Measurements from ENCODE around the gene MYH3. TPM values are rescaled to one million over a fixed set of nuclear protein-coding genes. Genes with fewer than 3 reads are reported as not detected.

Gene MYH3
- total RNA-seq, 4 donors from 2014 or later, result 3.3 to 5.4 (median 3.5) TPM

- intact Hi-C loops (cut with DNase I), result no loop called here
- TF ChIP-seq POLR2A (IDR thresholded peaks at IDR 0.05), result no peak
- no peak for TF ChIP-seq CTCF (IDR thresholded peaks at IDR 0.05)
- H3K4me1 ChIP-seq, result no peaks in the 10 kb centered on the region
- WGBS, 2 donors, result 77 to 86% methylated on average over 9 of the region's 9 CpGs
- no peaks in the 10 kb centered on the region for H3K36me3 ChIP-seq
- no peaks in the 10 kb centered on the region for H3K27me3 ChIP-seq
- H3K4me3 ChIP-seq (replicated peaks in 1 of 3), result no peak overlapping the region
- no peaks in the 10 kb centered on the region for H3K9me3 ChIP-seq
- H3K27ac ChIP-seq, result no peak overlapping the region
- DNase-seq, result no peak
Measured at GRCh38 chr17:10651927-10652326, 5.2 kb downstream of the MYH3 start.

- TF ChIP-seq CTCF (IDR thresholded peaks at IDR 0.05) (no peak), POLR2A (IDR thresholded peaks at IDR 0.05) (no peak)
- WGBS, 2 donors, result 86 to 93% methylated on average over 5 of the region's 5 CpGs
- H3K27me3 ChIP-seq, result no peaks in the 10 kb centered on the region
- H3K4me3 ChIP-seq (replicated peaks in 1 of 3), result no peak overlapping the region
- intact Hi-C loops (cut with DNase I), result loop anchor here (5.0 kb wide), 1 partner anchor 198 kb away; no protein-coding TSS in a partner anchor
- H3K4me1 ChIP-seq, result no peaks in the 10 kb centered on the region
- H3K27ac ChIP-seq, result no peak overlapping the region
- no peaks in the 10 kb centered on the region for H3K36me3 ChIP-seq
- DNase-seq, result no peak
- no peaks in the 10 kb centered on the region for H3K9me3 ChIP-seq
Measured at GRCh38 chr17:10649602-10650001, 7.5 kb downstream of the MYH3 start.

- H3K36me3 ChIP-seq, result no peaks in the 10 kb centered on the region
- no peaks in the 10 kb centered on the region for H3K9me3 ChIP-seq
- no peak for DNase-seq
- no peak overlapping the region for H3K4me3 ChIP-seq (replicated peaks in 1 of 3)
- TF ChIP-seq POLR2A (IDR thresholded peaks at IDR 0.05), result no peak
- 81 to 85% methylated on average over 3 of the region's 3 CpGs for WGBS, 2 donors
- H3K4me1 ChIP-seq, result no peaks in the 10 kb centered on the region
- H3K27ac ChIP-seq, result no peak overlapping the region
- intact Hi-C loops (cut with DNase I), result loop anchor here (5.0 kb wide), 1 partner anchor 198 kb away; no protein-coding TSS in a partner anchor
- no peaks in the 10 kb centered on the region for H3K27me3 ChIP-seq
Measured at GRCh38 chr17:10648956-10649355, 8.2 kb downstream of the MYH3 start.

- Histone ChIP-seq H3K27ac (no peak overlapping the region), H3K4me3 (replicated peaks in 1 of 3) (no peak overlapping the region), H3K4me1 (no peaks in the 10 kb centered on the region), H3K36me3 (no peaks in the 10 kb centered on the region), H3K9me3 (no peaks in the 10 kb centered on the region), H3K27me3 (no peaks in the 10 kb centered on the region)
- intact Hi-C loops (cut with DNase I), result loop anchor here (5.0 kb wide), 1 partner anchor 199 kb away; no protein-coding TSS in a partner anchor
- WGBS, 2 donors, result 93 to 97% methylated on average over 5 of the region's 5 CpGs
- DNase-seq, result no peak
- TF ChIP-seq POLR2A (IDR thresholded peaks at IDR 0.05) (no peak), CTCF (IDR thresholded peaks at IDR 0.05) (no peak)
Measured at GRCh38 chr17:10648381-10648780, 8.7 kb downstream of the MYH3 start.

GRCh38 chr17:10646392-10646990 is 10.6 kb downstream of the MYH3 start:
- TF ChIP-seq CTCF (IDR thresholded peaks at IDR 0.05), result peak; percentile 65 to 88 (median 78)
- TF ChIP-seq POLR2A (IDR thresholded peaks at IDR 0.05), result no peak

More at GRCh38 chr17:10646392-10646990, 10.6 kb downstream of the MYH3 start:
- H3K36me3 ChIP-seq, result peaks cover 0 to 5% of the 10 kb centered on the region in 2 donors
- H3K9me3 ChIP-seq, result no peaks in the 10 kb centered on the region
- no peak overlapping the region for H3K27ac ChIP-seq
- H3K4me3 ChIP-seq (replicated peaks in 1 of 3), result no peak overlapping the region
- H3K27me3 ChIP-seq, result no peaks in the 10 kb centered on the region
- 40 to 46% methylated on average over 7 to 8 of the region's 8 CpGs for WGBS, 2 donors
- H3K4me1 ChIP-seq, result no peaks in the 10 kb centered on the region
- intact Hi-C loops (cut with DNase I), result loop anchor here (5.0 kb wide), 1 partner anchor 201 kb away; no protein-coding TSS in a partner anchor
- DNase-seq, result peak; percentile 69 to 80

All from thyroid gland (tissue), 4 donors.